ENCODE measurements around the gene TBC1D1.
"Not testable (repeated sequence)": the region's sequence is repeated elsewhere in the genome, so short reads cannot be mapped to it uniquely, and the experiment has no call there.

The TBC1D1 gene

GRCh38 chr4:38017609-38018008 lies 126.7 kb downstream of the TBC1D1 start:
- DNase-seq: no peak

GRCh38 chr4:38020386-38020785 lies 129.5 kb downstream of the TBC1D1 start:
- no peak for DNase-seq

GRCh38 chr4:38020961-38021360 lies 130.1 kb downstream of the TBC1D1 start:
- DNase-seq: not testable (repeated sequence)

- no peak for DNase-seq
These were observed 130.9 kb downstream of the TBC1D1 start for GRCh38 chr4:38021751-38022150.

GRCh38 chr4:38023347-38024205 lies 132.7 kb downstream of the TBC1D1 start:
- no peak for DNase-seq

GRCh38 chr4:38024206-38024509 lies 133.3 kb downstream of the TBC1D1 start:
- DNase-seq: no peak

- DNase-seq: no peak
These were observed 134.8 kb downstream of the TBC1D1 start for GRCh38 chr4:38025665-38026064.

GRCh38 chr4:38026158-38026740 lies 135.4 kb downstream of the TBC1D1 start:
- no peak for DNase-seq

- no peak for DNase-seq
These were observed 139.1 kb downstream of the TBC1D1 start for GRCh38 chr4:38030023-38030422.

- DNase-seq: peak; percentile 55
These were observed 144.3 kb downstream of the TBC1D1 start for GRCh38 chr4:38034986-38035882.

GRCh38 chr4:38036548-38036947 lies 145.7 kb downstream of the TBC1D1 start:
- DNase-seq: no peak

- DNase-seq: no peak
These were observed 146.7 kb downstream of the TBC1D1 start for GRCh38 chr4:38037612-38038011.

- no peak for DNase-seq
These were observed 149.7 kb downstream of the TBC1D1 start for GRCh38 chr4:38040619-38041018.

GRCh38 chr4:38044060-38044459 lies 153.2 kb downstream of the TBC1D1 start:
- DNase-seq: no peak

- DNase-seq: no peak
These were observed 154.6 kb downstream of the TBC1D1 start for GRCh38 chr4:38045289-38045988.

GRCh38 chr4:38046727-38047489 lies 156.0 kb downstream of the TBC1D1 start:
- no peak for DNase-seq

GRCh38 chr4:38049545-38050170 lies 158.8 kb downstream of the TBC1D1 start:
- DNase-seq: no peak

- no peak for DNase-seq
These were observed 159.9 kb downstream of the TBC1D1 start for GRCh38 chr4:38050560-38051350.

- DNase-seq: no peak
These were observed 164.7 kb downstream of the TBC1D1 start for GRCh38 chr4:38055566-38055965.

GRCh38 chr4:38056011-38056685 lies 165.3 kb downstream of the TBC1D1 start:
- DNase-seq: no peak
